ENCODE data around the gene SPATA2L.
A peak's percentile ranks its signal among the peaks of the same experiment; 100 is the strongest.

Gene SPATA2L

GRCh38 chr16:89701425-89702406, at the start of gene SPATA2L:
TSS of gene SPATA2L (minus strand) at chr16:89701705. CDS start at chr16:89701232, 473 bp downstream.
- peaks cover 3 to 4% of the 10 kb centered on the region in 2 donors for H3K36me3 ChIP-seq (ENCODE audit: control insufficient read depth in 1 of 2, insufficient read depth in 2 of 2, low read length in 2 of 2)
- no peaks in the 10 kb centered on the region for H3K27me3 ChIP-seq (ENCODE audit: control insufficient read depth in 1 of 2, insufficient read depth in 2 of 2, low read length in 2 of 2)
- peak within 1 kb of the TSS; percentile 92 for H3K27ac ChIP-seq (ENCODE audit: low read depth, low read length)
- H3K4me1 ChIP-seq (ENCODE audit: control insufficient read depth in 1 of 2, insufficient read depth in 2 of 2, low read length in 2 of 2) = peaks cover 12 to 27% of the 10 kb centered on the region in 2 donors
- H3K9me3 ChIP-seq (ENCODE audit: control insufficient read depth in 1 of 2, low read length in 2 of 2) = no peaks in the 10 kb centered on the region
- peak within 1 kb of the TSS; percentile 71 to 76 for H3K4me3 ChIP-seq (ENCODE audit: low read depth in 1 of 2, low read length in 2 of 2)
- H3K9ac ChIP-seq (ENCODE audit: low read depth in 1 of 2, low read length in 2 of 2) = peak within 1 kb of the TSS; percentile 83 to 85

GRCh38 chr16:89749637-89750036, 48.1 kb upstream of the SPATA2L start:
- Histone ChIP-seq H3K9ac (ENCODE audit: low read depth in 1 of 2, low read length in 2 of 2) (no peak overlapping the region), H3K4me3 (ENCODE audit: low read depth in 1 of 2, low read length in 2 of 2) (no peak overlapping the region), H3K27ac (ENCODE audit: low read depth, low read length) (no peak overlapping the region), H3K4me1 (ENCODE audit: control insufficient read depth in 1 of 2, insufficient read depth in 2 of 2, low read length in 2 of 2) (peaks cover 0 to 5% of the 10 kb centered on the region in 2 donors), H3K36me3 (ENCODE audit: control insufficient read depth in 1 of 2, insufficient read depth in 2 of 2, low read length in 2 of 2) (peaks cover 22 to 44% of the 10 kb centered on the region in 2 donors), H3K27me3 (ENCODE audit: control insufficient read depth in 1 of 2, insufficient read depth in 2 of 2, low read length in 2 of 2) (no peaks in the 10 kb centered on the region), H3K9me3 (ENCODE audit: control insufficient read depth in 1 of 2, low read length in 2 of 2) (no peaks in the 10 kb centered on the region)

GRCh38 chr16:89748921-89749320, 47.4 kb upstream of the SPATA2L start:
- peaks cover 0 to 5% of the 10 kb centered on the region in 2 donors for H3K4me1 ChIP-seq (ENCODE audit: control insufficient read depth in 1 of 2, insufficient read depth in 2 of 2, low read length in 2 of 2)
- H3K36me3 ChIP-seq (ENCODE audit: control insufficient read depth in 1 of 2, insufficient read depth in 2 of 2, low read length in 2 of 2) = peaks cover 25 to 50% of the 10 kb centered on the region in 2 donors
- H3K4me3 ChIP-seq (ENCODE audit: low read depth in 1 of 2, low read length in 2 of 2) = no peak overlapping the region
- no peak overlapping the region for H3K9ac ChIP-seq (ENCODE audit: low read depth in 1 of 2, low read length in 2 of 2)
- H3K27ac ChIP-seq (ENCODE audit: low read depth, low read length) = no peak overlapping the region
- no peaks in the 10 kb centered on the region for H3K27me3 ChIP-seq (ENCODE audit: control insufficient read depth in 1 of 2, insufficient read depth in 2 of 2, low read length in 2 of 2)
- no peaks in the 10 kb centered on the region for H3K9me3 ChIP-seq (ENCODE audit: control insufficient read depth in 1 of 2, low read length in 2 of 2)

DNA sequence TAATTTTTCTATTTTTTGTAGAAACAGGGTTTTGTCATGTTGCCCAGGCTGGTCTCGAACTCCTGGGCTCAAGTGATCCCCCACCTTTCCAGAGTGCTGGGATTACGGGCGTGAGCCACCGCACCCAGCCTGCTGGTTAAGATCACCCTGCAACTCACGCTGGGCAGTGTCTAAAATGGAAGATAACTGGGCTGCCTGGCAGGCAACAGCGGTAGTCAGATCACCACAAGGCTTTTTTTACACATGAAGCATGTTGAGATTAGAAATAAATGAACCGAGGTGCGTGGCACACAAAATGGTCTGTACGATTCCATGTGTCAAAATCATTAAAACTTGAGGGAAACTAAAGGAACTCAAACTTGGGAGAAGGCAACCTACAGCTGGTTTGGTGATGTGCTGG, 46.6 kb upstream of the SPATA2L start:
- Histone ChIP-seq H3K27ac (ENCODE audit: low read depth, low read length) (no peak overlapping the region), H3K4me3 (ENCODE audit: low read depth in 1 of 2, low read length in 2 of 2) (no peak overlapping the region), H3K4me1 (ENCODE audit: control insufficient read depth in 1 of 2, insufficient read depth in 2 of 2, low read length in 2 of 2) (peaks cover 0 to 5% of the 10 kb centered on the region in 2 donors), H3K36me3 (ENCODE audit: control insufficient read depth in 1 of 2, insufficient read depth in 2 of 2, low read length in 2 of 2) (peaks cover 25 to 53% of the 10 kb centered on the region in 2 donors), H3K9me3 (ENCODE audit: control insufficient read depth in 1 of 2, low read length in 2 of 2) (no peaks in the 10 kb centered on the region), H3K9ac (ENCODE audit: low read depth in 1 of 2, low read length in 2 of 2) (no peak overlapping the region), H3K27me3 (ENCODE audit: control insufficient read depth in 1 of 2, insufficient read depth in 2 of 2, low read length in 2 of 2) (no peaks in the 10 kb centered on the region)

DNA sequence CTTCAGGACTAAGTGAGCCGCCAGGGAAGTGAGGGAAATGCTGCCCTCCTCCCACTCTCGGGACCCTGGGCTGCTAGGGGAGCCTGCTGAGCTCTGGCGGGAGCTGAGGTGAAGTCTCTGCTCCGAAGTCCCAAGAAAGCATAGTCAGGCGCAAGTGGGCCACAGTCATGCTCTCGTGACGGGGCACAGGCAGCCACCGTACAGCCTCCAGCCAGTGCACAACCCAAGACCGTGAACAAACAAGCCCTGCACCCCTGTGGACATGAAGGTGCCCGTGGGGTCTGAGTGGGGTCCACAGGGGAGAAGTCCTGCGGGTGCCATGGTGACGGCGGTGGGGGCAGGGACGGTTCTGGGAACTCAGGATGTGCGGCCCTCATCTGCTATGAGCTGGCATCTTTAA, 44.5 kb upstream of the SPATA2L start:
- peaks cover 0 to 5% of the 10 kb centered on the region in 2 donors for H3K4me1 ChIP-seq (ENCODE audit: control insufficient read depth in 1 of 2, insufficient read depth in 2 of 2, low read length in 2 of 2)
- H3K27ac ChIP-seq (ENCODE audit: low read depth, low read length) = no peak overlapping the region
- no peak overlapping the region for H3K9ac ChIP-seq (ENCODE audit: low read depth in 1 of 2, low read length in 2 of 2)
- no peaks in the 10 kb centered on the region for H3K27me3 ChIP-seq (ENCODE audit: control insufficient read depth in 1 of 2, insufficient read depth in 2 of 2, low read length in 2 of 2)
- H3K36me3 ChIP-seq (ENCODE audit: control insufficient read depth in 1 of 2, insufficient read depth in 2 of 2, low read length in 2 of 2) = peaks cover 25 to 65% of the 10 kb centered on the region in 2 donors
- no peak overlapping the region for H3K4me3 ChIP-seq (ENCODE audit: low read depth in 1 of 2, low read length in 2 of 2)
- H3K9me3 ChIP-seq (ENCODE audit: control insufficient read depth in 1 of 2, low read length in 2 of 2) = no peaks in the 10 kb centered on the region

DNA sequence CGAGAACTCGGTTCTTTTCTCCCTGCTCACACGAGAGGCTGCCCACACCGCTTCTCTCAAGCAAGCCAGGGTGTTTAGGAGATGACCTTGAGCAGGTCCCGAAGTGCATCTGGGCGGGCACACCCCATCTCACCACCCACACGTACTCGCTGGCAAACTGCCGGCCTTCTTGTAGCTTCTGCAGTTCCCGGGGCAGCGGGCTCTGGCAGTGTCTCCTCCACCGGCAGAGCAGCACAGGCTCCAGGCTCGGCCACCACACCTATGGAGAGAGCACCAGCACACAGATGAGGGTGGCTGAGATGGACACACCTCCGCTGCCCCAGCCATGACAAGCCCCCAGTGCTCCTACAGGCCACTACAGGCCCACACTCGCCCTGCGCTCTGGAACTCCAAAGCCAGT, 43.3 kb upstream of the SPATA2L start:
- Histone ChIP-seq H3K36me3 (ENCODE audit: control insufficient read depth in 1 of 2, insufficient read depth in 2 of 2, low read length in 2 of 2) (peaks cover 28 to 75% of the 10 kb centered on the region in 2 donors), H3K4me1 (ENCODE audit: control insufficient read depth in 1 of 2, insufficient read depth in 2 of 2, low read length in 2 of 2) (peaks cover 0 to 4% of the 10 kb centered on the region in 2 donors), H3K9ac (ENCODE audit: low read depth in 1 of 2, low read length in 2 of 2) (no peak overlapping the region), H3K27me3 (ENCODE audit: control insufficient read depth in 1 of 2, insufficient read depth in 2 of 2, low read length in 2 of 2) (no peaks in the 10 kb centered on the region), H3K4me3 (ENCODE audit: low read depth in 1 of 2, low read length in 2 of 2) (no peak overlapping the region), H3K27ac (ENCODE audit: low read depth, low read length) (no peak overlapping the region), H3K9me3 (ENCODE audit: control insufficient read depth in 1 of 2, low read length in 2 of 2) (no peaks in the 10 kb centered on the region)

DNA sequence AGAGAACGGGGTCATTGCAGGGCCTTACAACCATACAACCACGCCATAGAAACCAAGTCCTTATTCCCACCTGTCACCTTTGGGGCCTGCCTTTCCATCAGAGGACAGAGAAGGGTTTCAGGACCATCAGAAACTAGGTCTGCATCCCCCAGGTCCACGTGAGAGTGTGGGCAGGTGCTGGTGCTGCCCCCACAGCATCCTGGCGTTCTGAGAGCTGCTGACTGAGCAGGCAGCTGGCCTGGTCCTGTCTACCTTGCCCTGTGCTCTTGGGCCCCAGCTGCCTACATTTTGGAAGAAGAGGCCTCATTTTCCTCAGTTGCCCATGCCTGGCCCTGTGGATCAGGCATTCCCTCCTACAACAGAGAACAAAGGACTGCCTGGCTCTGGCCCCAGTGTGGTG, 41.4 kb upstream of the SPATA2L start:
- no peaks in the 10 kb centered on the region for H3K9me3 ChIP-seq (ENCODE audit: control insufficient read depth in 1 of 2, low read length in 2 of 2)
- no peak overlapping the region for H3K27ac ChIP-seq (ENCODE audit: low read depth, low read length)
- no peak overlapping the region for H3K9ac ChIP-seq (ENCODE audit: low read depth in 1 of 2, low read length in 2 of 2)
- H3K36me3 ChIP-seq (ENCODE audit: control insufficient read depth in 1 of 2, insufficient read depth in 2 of 2, low read length in 2 of 2) = peaks cover 44 to 76% of the 10 kb centered on the region in 2 donors
- no peaks in the 10 kb centered on the region for H3K27me3 ChIP-seq (ENCODE audit: control insufficient read depth in 1 of 2, insufficient read depth in 2 of 2, low read length in 2 of 2)
- H3K4me3 ChIP-seq (ENCODE audit: low read depth in 1 of 2, low read length in 2 of 2) = no peak overlapping the region
- H3K4me1 ChIP-seq (ENCODE audit: control insufficient read depth in 1 of 2, insufficient read depth in 2 of 2, low read length in 2 of 2) = peaks cover 0 to 2% of the 10 kb centered on the region in 2 donors

DNA sequence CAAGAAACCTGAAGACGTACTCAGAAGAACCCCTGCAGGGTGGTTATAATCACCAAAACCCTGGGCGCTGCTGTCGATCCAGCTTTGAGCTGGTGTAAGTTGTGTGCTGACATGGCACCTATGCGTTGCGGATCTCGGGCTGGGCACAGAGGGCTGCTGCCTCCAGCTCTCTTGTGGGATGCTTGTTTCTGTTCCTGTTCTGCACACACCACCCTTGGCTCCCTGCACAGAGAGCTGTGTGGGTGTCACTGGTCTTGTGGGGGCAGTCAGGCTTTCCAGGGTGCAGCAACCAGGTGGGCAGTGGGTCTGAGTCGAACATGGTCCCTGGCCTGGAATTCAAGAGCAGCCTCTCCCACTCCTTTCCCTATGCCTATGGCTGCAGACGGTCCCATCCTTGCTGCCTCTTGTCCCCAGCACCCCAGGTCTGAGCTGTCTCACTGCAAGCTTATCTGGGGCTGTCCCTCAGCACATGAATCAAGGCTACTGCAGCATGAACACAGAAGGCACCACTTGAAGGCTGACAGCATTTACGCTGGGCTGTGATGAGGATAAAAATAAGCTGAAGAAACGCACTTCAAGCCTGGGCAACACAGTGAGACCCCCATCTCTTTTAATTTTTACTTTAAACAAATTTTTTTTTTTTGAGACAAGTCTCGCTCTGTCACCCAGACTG, 40.0 kb upstream of the SPATA2L start:
- no peak overlapping the region for H3K9ac ChIP-seq (ENCODE audit: low read depth in 1 of 2, low read length in 2 of 2)
- H3K4me3 ChIP-seq (ENCODE audit: low read depth in 1 of 2, low read length in 2 of 2) = no peak overlapping the region
- H3K9me3 ChIP-seq (ENCODE audit: control insufficient read depth in 1 of 2, low read length in 2 of 2) = no peaks in the 10 kb centered on the region
- H3K27ac ChIP-seq (ENCODE audit: low read depth, low read length) = no peak overlapping the region
- H3K4me1 ChIP-seq (ENCODE audit: control insufficient read depth in 1 of 2, insufficient read depth in 2 of 2, low read length in 2 of 2) = peaks cover 0 to 7% of the 10 kb centered on the region in 2 donors
- no peaks in the 10 kb centered on the region for H3K27me3 ChIP-seq (ENCODE audit: control insufficient read depth in 1 of 2, insufficient read depth in 2 of 2, low read length in 2 of 2)
- H3K36me3 ChIP-seq (ENCODE audit: control insufficient read depth in 1 of 2, insufficient read depth in 2 of 2, low read length in 2 of 2) = peaks cover 42 to 81% of the 10 kb centered on the region in 2 donors

DNA sequence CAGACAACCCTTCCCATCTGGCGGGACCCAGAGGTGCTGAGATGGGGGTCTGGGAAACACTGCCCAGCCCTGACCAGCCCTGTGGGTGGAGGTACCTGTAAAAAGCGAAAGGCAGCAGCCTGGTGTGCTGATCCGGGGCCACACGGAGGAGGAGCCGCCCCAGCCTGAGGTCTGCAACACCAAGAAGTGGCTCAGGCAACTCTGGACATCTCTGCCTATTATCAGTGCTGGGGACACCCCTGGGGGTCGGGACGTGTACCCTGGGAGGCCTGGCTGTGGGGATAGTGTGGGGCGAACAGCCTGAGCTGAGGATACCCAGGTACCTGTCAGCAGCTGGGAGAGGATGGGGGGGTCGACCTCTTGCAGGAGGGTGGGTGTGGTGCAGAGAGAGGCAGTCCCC, 37.9 kb upstream of the SPATA2L start:
- H3K27me3 ChIP-seq (ENCODE audit: control insufficient read depth in 1 of 2, insufficient read depth in 2 of 2, low read length in 2 of 2) = no peaks in the 10 kb centered on the region
- peaks cover 0 to 7% of the 10 kb centered on the region in 2 donors for H3K4me1 ChIP-seq (ENCODE audit: control insufficient read depth in 1 of 2, insufficient read depth in 2 of 2, low read length in 2 of 2)
- H3K9me3 ChIP-seq (ENCODE audit: control insufficient read depth in 1 of 2, low read length in 2 of 2) = no peaks in the 10 kb centered on the region
- H3K27ac ChIP-seq (ENCODE audit: low read depth, low read length) = no peak overlapping the region
- H3K9ac ChIP-seq (ENCODE audit: low read depth in 1 of 2, low read length in 2 of 2) = no peak overlapping the region
- no peak overlapping the region for H3K4me3 ChIP-seq (ENCODE audit: low read depth in 1 of 2, low read length in 2 of 2)
- peaks cover 42 to 85% of the 10 kb centered on the region in 2 donors for H3K36me3 ChIP-seq (ENCODE audit: control insufficient read depth in 1 of 2, insufficient read depth in 2 of 2, low read length in 2 of 2)
